A549 treated with AZD2906 at 1 μM for 4 hours (cell line): ENCODE measurements around the gene LRP2BP. TPM values are rescaled to one million over a fixed set of nuclear protein-coding genes. Genes with fewer than 3 reads are reported as not detected.

Experiments
- total RNA-seq: library from RNA; stranded (reverse); fragments of 200-300 nt; extraction: Qiagen RNA extraction; gene quantifications from 5 replicates; pipeline ENCODE4 v1.2.3, GENCODE V29; 2022

The LRP2BP gene
- total RNA-seq: 0.08 to 0.14 TPM (median 0.10 TPM) in 5 replicates

GRCh38 chr4:185395238-185395955, at the start of gene LRP2BP:
Gene LRP2BP, minus strand, starts transcription at chr4:185395924. Its CDS starts 17,738 bp downstream, at chr4:185378186.

GRCh38 chr4:185425647-185426352, 30.1 kb upstream of the LRP2BP start, which contains the start of gene UFSP2:
Gene UFSP2, minus strand, starts transcription at chr4:185425964. Its CDS starts 96 bp downstream, at chr4:185425868.

GRCh38 chr4:185396724-185397385, 1.1 kb upstream of the LRP2BP start, which contains the start of gene ANKRD37:
Gene ANKRD37, plus strand, starts transcription at chr4:185396841. Its CDS starts 83 bp downstream, at chr4:185396924.

Other genes with a start within 250 kb of the LRP2BP start
- 8.1 to 13.9 TPM (median 11.1 TPM) in 5 replicates for gene CFAP97, start 191.9 kb downstream of the LRP2BP start, total RNA-seq
- 6.2 to 7.7 TPM (median 7.2 TPM) in 5 replicates for gene SNX25, start 186.3 kb downstream of the LRP2BP start, total RNA-seq
- 2.4 to 3.6 TPM (median 3.0 TPM) in 5 replicates for gene ANKRD37, start 917 bp upstream of the LRP2BP start, total RNA-seq
- gene UFSP2, start 30.0 kb upstream of the LRP2BP start, total RNA-seq: 11.0 to 16.8 TPM (median 12.8 TPM) in 5 replicates
- gene CCDC110, start 75.8 kb upstream of the LRP2BP start, total RNA-seq: 0.06 TPM in 1 of 5 replicates, not detected in the others
- 0.10 to 0.26 TPM (median 0.16 TPM) in 5 replicates for gene PDLIM3, start 139.6 kb upstream of the LRP2BP start, total RNA-seq